GM19372 (cell line): ENCODE data around the gene TGM1.
"Not testable (repeated sequence)": the region's sequence is repeated elsewhere in the genome, so short reads cannot be mapped to it uniquely, and the experiment has no call there.

Source experiments
- ATAC-seq: cut with Tn5 transposase; IDR thresholded peaks from one replicate; pipeline ENCODE4 v1.9.1; 2021; ENCODE audit warnings: mild to moderate bottlenecking, low read depth, moderate library complexity; ENCODE audit not compliant: unreplicated experiment

TGM1 gene

GRCh38 chr14:24235804-24236688, 26.9 kb downstream of the TGM1 start:
- no peak for ATAC-seq

DNA sequence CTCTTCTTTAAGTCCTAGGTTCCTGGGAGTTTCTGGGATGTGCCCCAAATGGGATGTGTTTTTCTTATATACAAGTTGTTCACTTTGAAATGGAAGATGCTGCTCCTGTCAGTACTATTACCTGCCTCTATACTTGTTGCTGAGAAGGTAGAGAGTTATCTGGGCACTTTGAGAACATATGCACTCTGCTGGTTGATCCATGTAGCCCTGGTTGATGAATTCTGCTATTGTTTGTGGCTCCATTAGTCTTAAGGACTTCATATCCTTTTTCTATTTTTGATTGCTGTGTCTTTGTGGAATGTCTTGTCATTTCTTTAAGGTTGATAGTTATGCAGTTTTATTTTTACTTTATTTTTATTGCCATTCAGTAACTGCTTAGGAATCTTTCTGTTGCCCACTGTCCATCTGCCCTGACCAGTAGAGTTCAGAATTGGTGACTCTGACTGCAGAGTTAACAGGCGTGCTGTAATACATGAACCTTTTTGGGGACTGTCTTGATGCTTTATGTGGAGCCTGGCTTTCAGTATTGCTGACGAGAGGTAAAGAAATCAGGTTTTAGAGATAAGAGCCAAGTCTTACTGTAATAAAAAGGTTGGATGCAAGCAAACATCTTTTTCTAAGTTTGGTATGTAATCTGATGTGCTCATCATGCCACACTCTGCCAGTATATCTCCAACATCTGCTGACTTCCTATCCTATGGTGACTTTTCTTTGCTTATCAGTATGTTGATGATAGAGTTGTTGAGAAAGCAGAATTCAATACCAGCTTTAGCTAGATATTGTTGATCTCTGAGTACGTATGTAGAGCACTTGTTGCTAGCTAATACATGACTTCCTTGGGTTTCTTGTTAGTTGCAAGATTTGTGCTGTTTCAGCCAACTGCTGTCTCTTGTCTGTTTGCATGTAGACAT, 28.6 kb downstream of the TGM1 start:
- ATAC-seq, result no peak

DNA sequence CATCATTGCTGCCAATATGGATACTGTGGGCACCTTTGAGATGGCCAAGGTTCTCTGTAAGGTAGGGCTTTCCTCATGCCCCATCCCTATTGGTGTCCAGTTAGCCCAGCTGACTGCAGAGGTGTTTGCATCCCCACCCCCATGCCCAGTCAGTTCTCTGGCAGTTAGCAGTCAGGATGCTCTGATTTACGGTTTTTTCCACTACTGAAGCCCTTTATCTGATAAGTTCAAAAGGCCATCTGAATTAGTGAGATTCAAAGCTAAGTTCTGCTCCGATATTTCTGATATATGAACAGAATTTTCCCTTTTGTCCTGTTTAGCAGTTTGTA, 29.5 kb downstream of the TGM1 start:
- no peak for ATAC-seq

DNA sequence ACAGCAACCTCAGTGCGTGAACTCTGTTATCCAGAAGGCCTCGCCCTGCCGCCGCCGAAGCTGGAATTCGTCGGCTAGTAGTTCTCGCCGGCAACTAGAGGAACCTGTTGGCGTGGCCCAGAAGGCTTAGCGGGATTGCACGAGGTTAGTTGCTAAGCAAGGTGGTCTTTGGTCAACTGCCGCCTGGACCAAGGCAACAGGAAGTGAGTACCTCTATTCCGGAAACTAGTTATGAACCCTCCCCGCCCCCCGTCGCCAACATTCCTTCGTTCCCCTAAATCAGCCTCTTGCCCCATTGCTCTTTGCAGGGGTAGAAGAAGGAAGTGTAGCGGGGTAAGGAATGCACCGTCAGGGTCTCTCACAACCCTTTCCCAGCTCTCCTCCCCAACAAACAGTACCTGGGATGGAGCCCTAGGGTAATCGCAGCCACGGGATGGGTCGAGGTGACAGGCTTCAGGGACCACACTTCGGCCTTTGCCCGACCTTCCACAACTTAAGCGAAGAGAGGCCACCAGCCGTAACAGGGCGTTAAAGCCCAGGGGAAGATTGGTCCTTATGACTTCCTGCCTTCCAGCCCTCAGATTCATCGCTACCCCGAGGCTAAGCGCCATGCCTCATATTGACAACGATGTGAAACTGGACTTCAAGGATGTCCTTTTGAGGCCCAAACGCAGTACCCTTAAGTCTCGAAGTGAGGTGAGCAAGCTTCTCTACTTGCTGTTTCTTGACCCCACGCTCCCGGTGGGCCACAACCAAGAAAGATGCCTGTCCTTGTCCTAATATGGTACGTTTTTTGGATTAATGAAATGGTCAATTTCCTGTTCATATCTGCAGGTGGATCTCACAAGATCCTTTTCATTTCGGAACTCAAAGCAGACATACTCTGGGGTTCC, 30.1 kb downstream of the TGM1 start, which contains the start of gene GMPR2:
Gene GMPR2, plus strand, starts transcription at position 285 of the 893 bp plus-strand sequence. Its CDS starts 325 bp downstream, at position 610.
- peak; percentile 56 for ATAC-seq

DNA sequence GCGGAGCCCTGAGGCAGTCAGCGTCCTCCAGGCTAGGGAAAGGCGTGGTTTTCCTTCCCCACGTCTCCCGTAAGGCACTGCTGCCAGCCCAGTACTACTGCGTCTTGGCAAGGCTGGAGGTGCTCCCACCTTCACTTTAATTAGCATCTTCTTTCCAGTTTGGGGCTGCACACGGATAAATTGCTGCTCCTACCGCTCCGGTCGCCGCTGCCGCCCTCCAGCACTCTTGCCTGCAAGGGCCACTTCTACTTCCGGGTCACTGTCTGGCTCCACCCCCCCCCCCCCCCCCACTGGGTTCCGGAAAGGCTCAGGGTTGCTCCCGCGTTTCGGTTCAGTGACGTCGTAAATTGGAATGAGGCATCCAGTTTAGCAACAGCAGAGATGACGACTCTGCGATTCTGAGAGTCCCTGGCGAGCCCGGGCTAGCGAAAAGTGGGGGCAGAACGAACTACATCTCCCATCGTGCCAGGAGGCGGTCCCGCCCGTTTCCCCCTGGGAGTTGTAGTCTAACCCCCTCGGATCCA, 30.8 kb downstream of the TGM1 start, which contains the start of gene NEDD8:
Gene NEDD8, minus strand, starts transcription at position 247 of the 524 bp plus-strand sequence. Its CDS starts 100 bp downstream, at position 147.
- peak; percentile 71 for ATAC-seq

DNA sequence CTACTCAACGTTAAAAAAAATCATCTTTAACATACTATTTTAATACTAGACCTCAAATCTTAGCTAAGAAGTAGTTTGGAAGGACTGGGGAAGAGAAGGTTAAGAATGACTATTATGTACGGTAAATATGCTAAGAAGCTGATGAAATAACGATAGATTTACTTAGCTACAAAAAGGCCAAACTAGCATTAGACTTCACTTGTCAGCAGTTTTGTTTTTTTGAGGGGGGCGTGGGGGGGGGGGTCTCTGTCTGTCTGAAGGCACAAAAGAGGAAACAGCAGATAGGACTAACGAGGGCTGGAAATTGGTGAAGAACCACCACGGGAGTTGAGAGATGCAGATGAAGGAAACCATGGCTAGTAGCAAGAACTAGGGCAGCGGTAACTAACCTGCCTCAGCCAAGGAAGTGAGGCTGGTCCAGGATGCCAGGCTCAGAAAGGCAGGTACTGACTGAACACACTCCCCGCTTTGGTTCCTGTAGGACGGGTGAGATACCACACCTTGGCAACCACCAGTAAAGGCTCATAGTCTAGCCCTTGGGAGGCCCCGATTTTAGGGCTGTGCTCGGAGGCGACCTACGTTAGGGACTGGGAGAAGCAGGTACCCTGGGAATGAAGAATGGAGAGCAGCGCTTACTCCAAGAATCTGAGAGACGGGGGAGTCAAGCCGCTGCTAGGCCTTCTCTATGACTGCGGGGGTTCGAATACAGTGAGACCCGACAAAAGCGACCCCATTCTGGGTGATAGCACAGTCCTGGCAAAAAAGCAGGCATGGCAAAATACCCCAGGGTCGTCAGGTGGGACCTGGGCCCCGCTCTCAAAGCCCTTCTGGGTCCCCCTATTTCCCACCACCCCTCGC, 31.5 kb downstream of the TGM1 start:
- no peak for ATAC-seq

DNA sequence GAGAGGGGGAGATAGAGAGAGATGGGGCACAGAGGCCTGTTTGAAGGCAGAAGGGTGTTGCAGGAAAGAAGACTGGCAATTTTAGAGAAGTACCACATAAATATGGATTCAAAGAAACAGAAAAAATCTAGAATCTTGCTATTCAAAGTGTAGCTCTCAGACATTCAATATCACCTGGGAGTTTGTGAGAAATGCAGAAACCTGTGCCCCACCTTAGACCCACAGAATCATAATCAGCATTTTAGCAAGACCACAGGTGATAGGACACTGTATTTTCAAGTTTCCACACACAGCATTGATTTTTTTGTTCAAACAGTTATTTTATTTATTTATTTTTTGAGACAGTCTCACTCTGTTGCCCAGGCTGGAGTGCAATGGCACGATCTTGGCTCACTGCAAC, 34.1 kb downstream of the TGM1 start:
- ATAC-seq, result no peak

GRCh38 chr14:24226473-24226872, 36.5 kb downstream of the TGM1 start:
- no peak for ATAC-seq

DNA sequence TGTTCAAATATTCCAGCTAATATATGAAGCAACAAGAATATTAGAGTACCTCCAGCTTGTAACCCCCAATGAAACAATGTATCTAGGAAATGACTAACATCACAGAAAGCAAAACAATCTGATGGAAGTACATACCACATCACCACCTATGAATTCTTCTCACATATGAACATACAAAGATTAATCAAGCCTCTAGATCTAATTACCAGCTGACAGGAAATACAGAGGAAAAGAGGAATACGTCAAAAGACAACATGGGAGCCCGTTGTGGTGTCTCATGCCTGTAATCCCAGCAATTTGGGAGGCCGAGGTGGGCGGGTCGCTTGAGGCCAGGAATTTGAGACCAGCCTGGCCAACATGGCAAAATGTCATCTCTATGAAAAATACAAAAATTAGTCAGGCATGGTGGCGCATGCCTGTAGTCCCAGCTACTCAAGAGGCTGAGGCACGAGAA, 38.3 kb downstream of the TGM1 start:
- ATAC-seq, result no peak

DNA sequence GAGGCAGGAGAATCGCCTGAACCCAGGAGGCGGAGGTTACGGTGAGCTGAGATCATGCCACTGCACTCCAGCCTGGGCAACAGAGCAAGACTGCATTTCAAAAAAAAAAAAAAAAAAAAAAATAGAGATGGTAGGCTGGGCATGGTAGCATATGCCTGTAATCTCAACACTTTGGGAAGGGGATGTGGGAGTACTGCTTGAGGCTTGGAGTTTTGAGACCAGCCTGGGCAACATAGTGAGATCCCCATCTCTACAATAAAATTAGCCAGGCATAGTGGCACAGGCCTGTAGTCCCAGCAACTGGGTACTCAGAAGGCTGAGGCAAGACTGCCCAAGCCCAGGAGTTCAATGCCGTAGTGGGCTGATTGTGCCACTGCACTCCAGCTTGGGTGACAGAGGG, 40.0 kb downstream of the TGM1 start:
- ATAC-seq, result not testable (repeated sequence)

GRCh38 chr14:24219521-24219920, 43.5 kb downstream of the TGM1 start:
- no peak for ATAC-seq

GRCh38 chr14:24219080-24219479, 43.9 kb downstream of the TGM1 start:
- ATAC-seq, result no peak

DNA sequence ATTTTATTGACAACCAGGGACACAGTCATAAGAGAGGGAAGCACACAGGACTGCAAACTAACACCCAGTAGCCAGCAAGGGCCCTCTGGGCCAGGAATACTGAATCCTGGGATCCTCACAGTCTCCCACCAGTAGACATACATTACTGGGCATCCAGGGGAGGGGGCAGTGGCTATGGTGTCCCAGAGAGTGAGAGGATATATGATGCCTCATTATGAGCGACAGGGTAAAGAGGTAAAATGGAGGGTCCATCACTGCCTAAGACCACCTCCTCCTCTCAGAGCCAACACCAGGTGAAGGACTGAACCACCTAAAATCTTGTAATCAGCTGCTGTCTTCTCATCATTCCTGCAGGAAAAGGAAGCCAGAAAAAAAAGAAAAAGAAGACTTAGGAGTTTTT, 46.1 kb downstream of the TGM1 start:
- not testable (repeated sequence) for ATAC-seq

DNA sequence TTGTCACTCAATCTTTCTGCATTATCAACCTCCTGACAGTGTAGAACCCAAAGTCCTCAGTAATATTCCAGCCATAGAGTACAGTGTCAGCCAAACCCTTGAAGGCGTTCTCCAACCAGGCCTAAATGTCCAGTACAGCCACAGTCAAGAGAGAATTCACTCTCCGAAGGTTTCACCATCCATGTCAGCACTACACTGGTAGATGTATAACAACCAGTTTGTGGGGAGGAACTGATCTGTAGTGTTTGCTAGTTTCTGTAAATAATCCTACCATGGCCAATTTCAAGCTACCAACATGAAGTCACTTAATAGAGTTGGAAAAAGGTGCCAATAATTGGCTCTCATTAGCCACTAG, 46.7 kb downstream of the TGM1 start:
- ATAC-seq, result no peak

- ATAC-seq, result peak; percentile 51
Measured at GRCh38 chr14:24215495-24216344, 47.3 kb downstream of the TGM1 start, which contains the start of gene MDP1. TSS of gene MDP1 (minus strand) at chr14:24216066. CDS start at chr14:24215955, 111 bp downstream.

GRCh38 chr14:24213866-24214662, 48.9 kb downstream of the TGM1 start:
- ATAC-seq, result no peak
